Caco-2 (cell line): ENCODE measurements around the gene STRN3. TPM values are rescaled to one million over a fixed set of nuclear protein-coding genes. Genes with fewer than 3 reads are reported as not detected.

ENCODE experiments used
- BruUV-seq: library from RNA; stranded (reverse); fragments of 400-500 nt; replicated peaks from 2 replicates; lab custom pipeline; 2021; lab: Mats Ljungman, UMichigan
- CTCF ChIA-PET: fragments of 300-600 bp; sonication (Branson Sonifier 250); formaldehyde crosslinking; loops from one replicate; lab custom pipeline; 2022; ENCODE audit warnings: antibody characterized with exemption; lab: Charles Lee
- POLR2A ChIA-PET: fragments of 300-600 bp; sonication (Branson Sonifier 250); formaldehyde crosslinking; loops from one replicate; lab custom pipeline; 2022; ENCODE audit warnings: antibody characterized with exemption; lab: Charles Lee
- DNase-seq, 2 experiments: peaks; one replicate each; pipeline versions ENCODE4 v3.0.0 to v3.0.0-alpha.2; 2020 to 2022
- H3K27me3 ChIP-seq: replicated peaks from 2 replicates; pipeline ENCODE4 v1.6.0; 2011; ENCODE audit warnings: low read length; ENCODE audit not compliant: control insufficient read depth, insufficient read depth
- H3K36me3 ChIP-seq: 2 replicates; pipeline ENCODE4 v1.5.1; 2011; ENCODE audit warnings: low read length; ENCODE audit not compliant: control insufficient read depth, insufficient read depth
- H3K4me1 ChIP-seq: fragments of 250-450 bp; sonication (Bioruptor Pico); 2 replicates; pipeline ENCODE4 v1.5.1; 2020; ENCODE audit warnings: mild to moderate bottlenecking
- H3K4me3 ChIP-seq: 2 replicates; pipeline ENCODE4 v1.5.1; 2011; ENCODE audit warnings: low read depth, mild to moderate bottlenecking, control low read depth, low read length
- H3K9me3 ChIP-seq: fragments of 250-450 bp; sonication (Bioruptor Pico); 2 replicates; pipeline ENCODE4 v1.5.1; 2020; ENCODE audit warnings: mild to moderate bottlenecking, moderate library complexity
- H3K27ac Mint-ChIP-seq: one replicate; pipeline ENCODE4 v1.8.0; 2022; ENCODE audit warnings: mixed read lengths; ENCODE audit not compliant: unreplicated experiment
- H3K27me3 Mint-ChIP-seq: one replicate; pipeline ENCODE4 v1.8.0; 2022; ENCODE audit warnings: mixed read lengths; ENCODE audit not compliant: insufficient read depth, unreplicated experiment
- H3K36me3 Mint-ChIP-seq: one replicate; pipeline ENCODE4 v1.8.0; 2022; ENCODE audit warnings: mild to moderate bottlenecking, mixed read lengths; ENCODE audit not compliant: insufficient read depth, unreplicated experiment
- H3K4me1 Mint-ChIP-seq: one replicate; pipeline ENCODE4 v1.8.0; 2022; ENCODE audit warnings: low read depth, mixed read lengths; ENCODE audit not compliant: unreplicated experiment
- H3K4me3 Mint-ChIP-seq: one replicate; pipeline ENCODE4 v1.8.0; 2022; ENCODE audit warnings: mild to moderate bottlenecking, moderate library complexity, mixed read lengths; ENCODE audit not compliant: unreplicated experiment
- H3K9me3 Mint-ChIP-seq: one replicate; pipeline ENCODE4 v1.8.0; 2022; ENCODE audit warnings: mixed read lengths; ENCODE audit not compliant: unreplicated experiment
- CTCF ChIP-seq, 2 experiments: fragments of 200-600 bp in 1 of 2; IDR thresholded peaks; 1 replicate in 1 of 2; 2 replicates in 1 of 2; pipeline versions ENCODE4 v1.5.1 to v1.8.0; 2011 to 2022; ENCODE audit warnings: antibody characterized with exemption in 1 of 2, control low read depth in 1 of 2, inconsistent platforms in 1 of 2, low read depth in 1 of 2, low read length in 1 of 2, mild to moderate bottlenecking in 1 of 2, moderate library complexity in 1 of 2; ENCODE audit not compliant: insufficient read depth in 1 of 2, severe bottlenecking in 1 of 2, unreplicated experiment in 1 of 2
- intact Hi-C: fragments of 100-400 bp; cut with micrococcal nuclease; formaldehyde crosslinking; loops from one replicate; pipeline ENCODE4 v1.10.0; 2022; ENCODE audit not compliant: unreplicated experiment
- total RNA-seq: library from RNA; stranded (reverse); gene quantifications from 2 replicates; pipeline ENCODE4 v1.2.3, GENCODE V29; 2022

The STRN3 gene
- total RNA-seq, 1 experiment from 2014 or later = 38.0 TPM

GRCh38 chr14:31042300-31042699, 16.1 kb upstream of the STRN3 start:
- intact Hi-C loops = no loop called here
- POLR2A ChIA-PET = no interaction called here
- Mint-ChIP-seq H3K4me3 (no peak overlapping the region), H3K9me3 (no peaks in the 10 kb centered on the region), H3K27me3 (no peaks in the 10 kb centered on the region), H3K4me1 (no peaks in the 10 kb centered on the region), H3K36me3 (no peaks in the 10 kb centered on the region), H3K27ac (no peak overlapping the region)
- DNase-seq = no peak
- no peaks in the 10 kb centered on the region for H3K9me3 ChIP-seq
- CTCF ChIA-PET = no interaction called here
- no peaks in the 10 kb centered on the region; the same call in 1 of the 2 replicates for H3K4me1 ChIP-seq
- no peak for TF ChIP-seq CTCF (IDR thresholded peaks at IDR 0.05; ENCODE audit: insufficient read depth in 1 of 2, low read depth in 1 of 2, low read length in 1 of 2, severe bottlenecking in 1 of 2, unreplicated experiment in 1 of 2)
- BruUV-seq = no TSS peak
- no peak overlapping the region for H3K4me3 ChIP-seq
- H3K36me3 ChIP-seq = no peaks in the 10 kb centered on the region
- no peaks in the 10 kb centered on the region for H3K27me3 ChIP-seq

GRCh38 chr14:31038521-31039166, 12.5 kb upstream of the STRN3 start:
- no peak for DNase-seq
- no peak overlapping the region for H3K4me3 ChIP-seq
- Mint-ChIP-seq H3K9me3 (no peaks in the 10 kb centered on the region), H3K27ac (no peak overlapping the region), H3K4me1 (peaks cover 4% of the 10 kb centered on the region), H3K4me3 (no peak overlapping the region), H3K36me3 (no peaks in the 10 kb centered on the region), H3K27me3 (no peaks in the 10 kb centered on the region)
- BruUV-seq = no TSS peak
- ChIA-PET CTCF (no interaction called here), POLR2A (interaction anchor here (1.1 kb wide), 1 partner anchor 12 kb away, joined by 3 read pairs; the partner anchor contains the start of gene STRN3)
- intact Hi-C loops = no loop called here
- H3K36me3 ChIP-seq = no peaks in the 10 kb centered on the region
- H3K9me3 ChIP-seq = no peaks in the 10 kb centered on the region
- no peak for TF ChIP-seq CTCF (IDR thresholded peaks at IDR 0.05; ENCODE audit: insufficient read depth in 1 of 2, low read depth in 1 of 2, low read length in 1 of 2, severe bottlenecking in 1 of 2, unreplicated experiment in 1 of 2)
- H3K27me3 ChIP-seq = no peaks in the 10 kb centered on the region
- H3K4me1 ChIP-seq = peaks cover 7% of the 10 kb centered on the region

GRCh38 chr14:31037709-31038221, 11.6 kb upstream of the STRN3 start:
- no peaks in the 10 kb centered on the region for H3K36me3 ChIP-seq
- H3K4me1 ChIP-seq = peaks cover 16% of the 10 kb centered on the region
- intact Hi-C loops = no loop called here
- no peaks in the 10 kb centered on the region for H3K27me3 ChIP-seq
- no peaks in the 10 kb centered on the region for H3K36me3 Mint-ChIP-seq
- no TSS peak for BruUV-seq
- H3K4me3 ChIP-seq = no peak overlapping the region
- H3K27me3 Mint-ChIP-seq = no peaks in the 10 kb centered on the region
- ChIA-PET POLR2A (interaction anchor here (1.1 kb wide), 1 partner anchor 11 kb away, joined by 3 read pairs; the partner anchor contains the start of gene STRN3), CTCF (no interaction called here)
- H3K9me3 Mint-ChIP-seq = no peaks in the 10 kb centered on the region
- H3K4me3 Mint-ChIP-seq = no peak overlapping the region
- H3K4me1 Mint-ChIP-seq = peaks cover 13% of the 10 kb centered on the region
- no peaks in the 10 kb centered on the region for H3K9me3 ChIP-seq
- H3K27ac Mint-ChIP-seq = no peak overlapping the region
- DNase-seq = no peak
- TF ChIP-seq CTCF (IDR thresholded peaks at IDR 0.05; ENCODE audit: insufficient read depth in 1 of 2, low read depth in 1 of 2, low read length in 1 of 2, severe bottlenecking in 1 of 2, unreplicated experiment in 1 of 2) = no peak
